ENCODE measurements around the gene TRAF3.

GRCh38 chr14:102891556-102891955, 114.3 kb downstream of the TRAF3 start:
- TF ChIP-seq CTCF (IDR thresholded peaks at IDR 0.05) (no peak), POLR2AphosphoS5 (IDR thresholded peaks at IDR 0.05; ENCODE audit: insufficient read depth in 1 of 2, low read depth in 1 of 2) (no peak), POLR2A (IDR thresholded peaks at IDR 0.05) (no peak)
